Esophagus muscularis mucosa (tissue), 4 donors: ENCODE measurements around the gene PCDHGA1.
"Not testable (repeated sequence)": the region's sequence is repeated elsewhere in the genome, so short reads cannot be mapped to it uniquely, and the experiment has no call there.

Source experiments
- CTCF ChIP-seq, 3 experiments: fragments of 200-600 bp in 2 of 3; fragments of 450-650 bp in 1 of 3; sonication (generic) in 2 of 3; IDR thresholded peaks; one replicate each; pipeline ENCODE4 v1.5.1; 2017 to 2019; ENCODE audit warnings: antibody characterized with exemption in 3 of 3, mild to moderate bottlenecking in 2 of 3, moderate library complexity in 1 of 3
- EP300 ChIP-seq: sonication (generic); formaldehyde crosslinking; IDR thresholded peaks from one replicate; pipeline ENCODE4 v1.6.1; 2017; ENCODE audit warnings: antibody characterized with exemption
- POLR2A ChIP-seq: fragments of 450-650 bp; IDR thresholded peaks from one replicate; pipeline ENCODE4 v1.6.1; 2017; ENCODE audit warnings: antibody characterized with exemption, moderate library complexity, mild to moderate bottlenecking, low read depth
- POLR2AphosphoS5 ChIP-seq, 2 donors: sonication (generic); formaldehyde crosslinking; IDR thresholded peaks; one replicate each; pipeline ENCODE4 v1.6.1; 2017; ENCODE audit warnings: antibody characterized with exemption in 2 of 2

- peak; percentile 18 to 49 (median 23) for TF ChIP-seq CTCF (IDR thresholded peaks at IDR 0.05)
- TF ChIP-seq POLR2AphosphoS5 (IDR thresholded peaks at IDR 0.05); POLR2A; EP300: not testable (repeated sequence)
Measured at GRCh38 chr5:141407790-141408505, 77.6 kb downstream of the PCDHGA1 start, which contains the start of gene PCDHGB6.
